GM12801 (cell line): ENCODE measurements around the gene NOP9.

Source experiments
- CTCF ChIP-seq: IDR thresholded peaks from one replicate; pipeline ENCODE4 v1.5.1; 2011; ENCODE audit warnings: control low read depth; ENCODE audit not compliant: insufficient read length; ENCODE audit errors: extremely low read depth

NOP9 gene

DNA sequence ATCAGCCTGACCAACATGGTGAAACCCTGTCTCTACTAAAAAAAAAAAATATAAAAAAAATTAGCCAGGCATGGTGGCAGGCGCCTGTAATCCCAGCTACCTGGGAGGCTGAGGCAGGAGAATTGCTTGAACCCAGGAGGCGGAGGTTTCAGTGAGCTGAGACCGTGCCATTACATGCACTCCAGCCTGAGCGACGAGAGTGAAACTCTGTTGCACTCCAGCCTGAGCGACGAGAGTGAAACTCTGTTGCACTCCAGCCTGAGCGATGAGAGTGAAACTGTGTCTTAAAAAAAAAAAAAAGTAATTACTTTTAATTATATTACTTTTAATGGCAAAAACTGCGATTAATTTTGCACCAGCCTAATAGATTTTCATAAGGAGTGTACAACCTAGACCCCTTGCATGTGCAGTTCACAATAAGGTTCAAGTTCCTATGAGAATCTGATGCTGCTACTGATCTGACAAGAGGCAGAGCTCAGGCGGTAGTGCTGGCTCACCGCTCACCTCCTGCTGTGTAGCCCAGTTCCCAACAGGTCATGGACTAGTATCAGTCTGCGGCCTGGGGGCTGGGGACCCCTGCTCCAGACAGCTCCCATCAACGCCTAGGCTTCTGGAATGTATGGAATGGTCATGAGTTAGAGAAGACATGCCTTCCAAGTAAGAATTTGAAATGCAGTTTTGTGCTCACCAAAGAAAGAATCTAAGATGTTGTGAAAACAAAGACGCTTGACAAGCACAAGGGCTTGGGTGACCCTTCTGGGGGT is 21.7 kb downstream of the NOP9 start:
- no peak for TF ChIP-seq CTCF

DNA sequence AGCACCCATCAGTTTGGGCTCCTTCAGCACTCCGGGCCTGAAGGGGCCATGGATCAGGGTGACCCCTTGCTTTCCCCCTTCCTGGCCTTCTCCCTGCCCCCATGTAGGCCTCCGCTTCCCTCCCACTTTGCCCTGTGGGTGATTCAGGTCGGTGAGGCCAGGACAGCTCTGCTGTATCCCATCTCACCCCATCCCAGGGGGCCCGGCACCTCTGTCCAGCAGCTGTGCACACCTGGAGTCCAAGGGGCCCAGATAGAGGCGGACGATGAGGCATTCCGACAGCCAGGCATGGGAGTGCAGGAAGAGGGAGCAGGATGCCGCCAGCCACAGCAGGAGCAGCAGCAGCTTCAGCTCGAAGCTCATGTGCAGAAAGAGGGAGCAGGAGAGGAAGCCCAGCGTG is 23.0 kb downstream of the NOP9 start:
- no peak for TF ChIP-seq CTCF

GRCh38 chr14:24323341-24323740 is 23.7 kb downstream of the NOP9 start:
- no peak for TF ChIP-seq CTCF

DNA sequence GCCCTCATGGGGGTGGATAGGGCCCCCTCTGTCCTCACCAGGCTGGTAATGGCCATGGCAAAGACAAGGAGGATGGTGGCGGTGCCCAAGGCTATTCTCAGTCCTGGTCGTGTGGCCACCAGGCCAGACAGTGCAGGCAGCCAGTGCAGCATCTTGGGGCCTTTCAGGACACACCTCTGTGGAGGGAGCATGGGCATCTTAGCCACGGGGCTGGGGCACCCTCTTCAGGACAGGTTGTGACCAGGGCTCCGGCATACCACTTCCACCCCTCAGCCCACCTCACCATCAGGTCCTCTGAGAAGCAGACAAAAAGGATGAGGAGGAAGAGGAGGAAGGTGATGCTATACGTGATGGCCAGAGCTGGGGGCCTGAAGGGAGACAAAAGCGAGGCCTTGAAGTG is 24.4 kb downstream of the NOP9 start:
- TF ChIP-seq CTCF = no peak

- no peak for TF ChIP-seq CTCF
These were observed 25.4 kb downstream of the NOP9 start for GRCh38 chr14:24325041-24325530.

GRCh38 chr14:24325963-24326362 is 26.3 kb downstream of the NOP9 start:
- TF ChIP-seq CTCF = no peak

- TF ChIP-seq CTCF = no peak
These were observed 27.7 kb downstream of the NOP9 start for GRCh38 chr14:24327303-24327702.
